ENCODE results near the gene GAGE10.

GRCh38 chrX:49264460-49264859 lies 39.0 kb upstream of the GAGE10 start, which contains the start of gene FOXP3:
- TF ChIP-seq, protein P1, sequence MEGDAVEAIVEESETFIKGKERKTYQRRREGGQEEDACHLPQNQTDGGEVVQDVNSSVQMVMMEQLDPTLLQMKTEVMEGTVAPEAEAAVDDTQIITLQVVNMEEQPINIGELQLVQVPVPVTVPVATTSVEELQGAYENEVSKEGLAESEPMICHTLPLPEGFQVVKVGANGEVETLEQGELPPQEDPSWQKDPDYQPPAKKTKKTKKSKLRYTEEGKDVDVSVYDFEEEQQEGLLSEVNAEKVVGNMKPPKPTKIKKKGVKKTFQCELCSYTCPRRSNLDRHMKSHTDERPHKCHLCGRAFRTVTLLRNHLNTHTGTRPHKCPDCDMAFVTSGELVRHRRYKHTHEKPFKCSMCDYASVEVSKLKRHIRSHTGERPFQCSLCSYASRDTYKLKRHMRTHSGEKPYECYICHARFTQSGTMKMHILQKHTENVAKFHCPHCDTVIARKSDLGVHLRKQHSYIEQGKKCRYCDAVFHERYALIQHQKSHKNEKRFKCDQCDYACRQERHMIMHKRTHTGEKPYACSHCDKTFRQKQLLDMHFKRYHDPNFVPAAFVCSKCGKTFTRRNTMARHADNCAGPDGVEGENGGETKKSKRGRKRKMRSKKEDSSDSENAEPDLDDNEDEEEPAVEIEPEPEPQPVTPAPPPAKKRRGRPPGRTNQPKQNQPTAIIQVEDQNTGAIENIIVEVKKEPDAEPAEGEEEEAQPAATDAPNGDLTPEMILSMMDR (IDR thresholded peaks at IDR 0.05) = no peak
- no peak for TF ChIP-seq POLR2A (IDR thresholded peaks at IDR 0.05; ENCODE audit: low read depth)
- no peak for TF ChIP-seq EP300 (IDR thresholded peaks at IDR 0.05)
- no peak for TF ChIP-seq POLR2AphosphoS5 (IDR thresholded peaks at IDR 0.05)
